ENCODE data around the gene ATP6V1F. TPM values are rescaled to one million over a fixed set of nuclear protein-coding genes. Genes with fewer than 3 reads are reported as not detected.

Gene ATP6V1F
- total and polyA plus RNA-seq, 10 donors = 78.3 to 285 (median 91.5) TPM

DNA sequence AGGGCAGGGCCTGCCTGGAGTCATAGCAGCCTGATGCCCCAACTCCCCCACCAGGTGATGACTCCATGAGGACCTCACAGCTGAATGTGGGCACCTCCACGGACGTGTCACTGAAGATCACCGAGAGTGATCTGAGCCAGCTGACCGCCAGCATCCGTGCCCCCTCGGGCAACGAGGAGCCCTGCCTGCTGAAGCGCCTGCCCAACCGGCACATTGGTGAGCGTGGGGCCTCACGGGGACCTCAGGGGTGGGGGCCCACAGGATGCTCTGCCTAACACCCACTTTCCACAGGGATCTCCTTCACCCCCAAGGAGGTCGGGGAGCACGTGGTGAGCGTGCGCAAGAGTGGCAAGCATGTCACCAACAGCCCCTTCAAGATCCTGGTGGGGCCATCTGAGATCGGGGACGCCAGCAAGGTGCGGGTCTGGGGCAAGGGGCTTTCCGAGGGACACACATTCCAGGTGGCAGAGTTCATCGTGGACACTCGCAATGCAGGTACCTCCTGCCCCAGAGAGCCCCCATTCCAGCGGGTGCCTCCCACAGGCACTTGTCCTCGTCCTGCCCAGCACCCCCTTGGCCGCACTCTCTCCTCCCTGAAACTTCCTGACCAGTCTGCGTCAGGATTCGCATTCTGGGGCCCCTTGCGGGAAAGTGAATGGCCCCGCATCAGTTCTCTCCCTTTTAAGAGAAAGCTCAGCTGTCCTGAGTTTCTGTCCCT lies 10.0 kb upstream of the ATP6V1F start:
- no peaks in the 10 kb centered on the region for H3K9me3 ChIP-seq
- peaks cover 0 to 17% (median 0%) of the 10 kb centered on the region in 7 donors for H3K27me3 ChIP-seq (replicated peaks in 1 of 7)
- no peak for DNase-seq
- no peak overlapping the region for H3K27ac ChIP-seq
- intact Hi-C loops (cut with DNase I; ENCODE audit: low total_unique reads) = no loop called here
- TF ChIP-seq, protein P1, sequence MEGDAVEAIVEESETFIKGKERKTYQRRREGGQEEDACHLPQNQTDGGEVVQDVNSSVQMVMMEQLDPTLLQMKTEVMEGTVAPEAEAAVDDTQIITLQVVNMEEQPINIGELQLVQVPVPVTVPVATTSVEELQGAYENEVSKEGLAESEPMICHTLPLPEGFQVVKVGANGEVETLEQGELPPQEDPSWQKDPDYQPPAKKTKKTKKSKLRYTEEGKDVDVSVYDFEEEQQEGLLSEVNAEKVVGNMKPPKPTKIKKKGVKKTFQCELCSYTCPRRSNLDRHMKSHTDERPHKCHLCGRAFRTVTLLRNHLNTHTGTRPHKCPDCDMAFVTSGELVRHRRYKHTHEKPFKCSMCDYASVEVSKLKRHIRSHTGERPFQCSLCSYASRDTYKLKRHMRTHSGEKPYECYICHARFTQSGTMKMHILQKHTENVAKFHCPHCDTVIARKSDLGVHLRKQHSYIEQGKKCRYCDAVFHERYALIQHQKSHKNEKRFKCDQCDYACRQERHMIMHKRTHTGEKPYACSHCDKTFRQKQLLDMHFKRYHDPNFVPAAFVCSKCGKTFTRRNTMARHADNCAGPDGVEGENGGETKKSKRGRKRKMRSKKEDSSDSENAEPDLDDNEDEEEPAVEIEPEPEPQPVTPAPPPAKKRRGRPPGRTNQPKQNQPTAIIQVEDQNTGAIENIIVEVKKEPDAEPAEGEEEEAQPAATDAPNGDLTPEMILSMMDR (IDR thresholded peaks at IDR 0.05 in 8 of 11, conservative IDR thresholded peaks at IDR 0.05 in 3 of 11) = no peak
- TF ChIP-seq POLR2AphosphoS5 (IDR thresholded peaks at IDR 0.05) (no peak), POLR2A (IDR thresholded peaks at IDR 0.05) (no peak)
- H3K36me3 ChIP-seq = no peaks in the 10 kb centered on the region
- H3K4me1 ChIP-seq = no peaks in the 10 kb centered on the region
- no peak overlapping the region for H3K4me3 ChIP-seq
- 87 to 93% (median 89%) methylated on average over 19 to 28 of the region's 28 CpGs for WGBS, 5 donors

DNA sequence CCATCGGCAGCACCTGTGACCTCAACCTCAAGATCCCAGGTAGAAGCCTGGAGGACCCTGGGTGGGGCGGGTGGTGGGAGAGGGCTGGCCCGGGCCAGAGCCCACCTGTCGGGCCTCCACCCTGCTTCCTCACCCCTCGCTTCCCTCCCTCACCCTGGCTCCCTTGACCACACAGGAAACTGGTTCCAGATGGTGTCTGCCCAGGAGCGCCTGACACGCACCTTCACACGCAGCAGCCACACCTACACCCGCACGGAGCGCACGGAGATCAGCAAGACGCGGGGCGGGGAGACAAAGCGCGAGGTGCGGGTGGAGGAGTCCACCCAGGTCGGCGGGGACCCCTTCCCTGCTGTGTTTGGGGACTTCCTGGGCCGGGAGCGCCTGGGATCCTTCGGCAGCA lies 8.9 kb upstream of the ATP6V1F start:
- Histone ChIP-seq H3K27me3 (replicated peaks in 1 of 7) (peaks cover 0 to 17% (median 0%) of the 10 kb centered on the region in 7 donors), H3K4me1 (no peaks in the 10 kb centered on the region), H3K36me3 (no peaks in the 10 kb centered on the region), H3K27ac (no peak overlapping the region), H3K4me3 (no peak overlapping the region), H3K9me3 (no peaks in the 10 kb centered on the region)
- intact Hi-C loops (cut with DNase I; ENCODE audit: low total_unique reads) = no loop called here
- DNase-seq = no peak
- WGBS, 5 donors = 65 to 71% (median 67%) methylated on average over 21 to 23 of the region's 23 CpGs
- no peak for TF ChIP-seq POLR2A (IDR thresholded peaks at IDR 0.05)
- TF ChIP-seq, protein P1 (IDR thresholded peaks at IDR 0.05 in 8 of 11, conservative IDR thresholded peaks at IDR 0.05 in 3 of 11) = no peak
- TF ChIP-seq POLR2AphosphoS5 (IDR thresholded peaks at IDR 0.05) = no peak

DNA sequence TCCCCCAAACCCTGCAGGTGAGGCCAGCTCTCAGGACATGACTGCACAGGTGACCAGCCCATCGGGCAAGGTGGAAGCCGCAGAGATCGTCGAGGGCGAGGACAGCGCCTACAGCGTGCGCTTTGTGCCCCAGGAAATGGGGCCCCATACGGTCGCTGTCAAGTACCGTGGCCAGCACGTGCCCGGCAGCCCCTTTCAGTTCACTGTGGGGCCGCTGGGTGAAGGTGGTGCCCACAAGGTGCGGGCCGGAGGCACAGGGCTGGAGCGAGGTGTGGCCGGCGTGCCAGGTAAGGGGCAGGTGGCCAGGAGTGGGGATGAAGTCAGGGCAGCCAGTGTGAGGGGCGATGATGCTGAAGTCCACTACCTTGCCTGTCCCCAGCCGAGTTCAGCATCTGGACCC lies 8.3 kb upstream of the ATP6V1F start:
- H3K27ac ChIP-seq = no peak overlapping the region

DNA sequence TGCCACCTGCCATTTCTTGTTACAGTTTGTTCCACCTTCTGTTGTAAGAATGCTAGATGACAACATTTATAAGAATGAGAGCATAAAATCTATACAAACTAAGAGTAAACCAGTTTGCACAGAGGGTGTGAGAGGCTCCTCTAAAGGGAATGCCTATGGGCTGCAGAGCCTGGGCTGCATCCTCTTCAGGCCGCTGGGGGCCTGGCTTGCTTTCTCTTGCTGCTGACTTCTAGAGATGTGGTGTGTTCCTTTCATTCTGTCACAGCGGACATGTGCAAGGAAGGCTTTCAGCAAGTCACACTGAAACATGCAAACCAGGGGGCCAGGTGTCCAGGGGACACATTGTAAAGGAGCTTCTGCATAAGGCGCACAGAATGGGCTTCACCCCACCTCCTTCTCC lies 7.1 kb upstream of the ATP6V1F start:
- no peaks in the 10 kb centered on the region for H3K9me3 ChIP-seq
- TF ChIP-seq POLR2A (IDR thresholded peaks at IDR 0.05) (no peak), POLR2AphosphoS5 (IDR thresholded peaks at IDR 0.05) (no peak)
- TF ChIP-seq, protein P1 (IDR thresholded peaks at IDR 0.05 in 8 of 11, conservative IDR thresholded peaks at IDR 0.05 in 3 of 11) = no peak
- peaks cover 0 to 17% (median 0%) of the 10 kb centered on the region in 7 donors for H3K27me3 ChIP-seq (replicated peaks in 1 of 7)
- H3K4me1 ChIP-seq = peaks cover 0 to 15% (median 5%) of the 10 kb centered on the region in 6 donors
- no peak overlapping the region for H3K27ac ChIP-seq
- no peak for DNase-seq
- intact Hi-C loops (cut with DNase I; ENCODE audit: low total_unique reads) = no loop called here
- H3K4me3 ChIP-seq = no peak overlapping the region
- WGBS, 5 donors = 79 to 87% (median 83%) methylated on average over 3 of the region's 3 CpGs
- no peaks in the 10 kb centered on the region for H3K36me3 ChIP-seq

More for the DNA sequence above, 8.3 kb upstream of the ATP6V1F start:
- Histone ChIP-seq H3K4me1 (peaks cover 0 to 4% (median 0%) of the 10 kb centered on the region in 6 donors), H3K27me3 (replicated peaks in 1 of 7) (peaks cover 0 to 17% (median 0%) of the 10 kb centered on the region in 7 donors), H3K9me3 (no peaks in the 10 kb centered on the region), H3K4me3 (no peak overlapping the region), H3K36me3 (no peaks in the 10 kb centered on the region)
- TF ChIP-seq POLR2A (IDR thresholded peaks at IDR 0.05) (no peak), POLR2AphosphoS5 (IDR thresholded peaks at IDR 0.05) (no peak)
- TF ChIP-seq, protein P1 (IDR thresholded peaks at IDR 0.05 in 8 of 11, conservative IDR thresholded peaks at IDR 0.05 in 3 of 11) = no peak
- WGBS, 5 donors = 85 to 93% (median 90%) methylated on average over 13 to 21 of the region's 21 CpGs
- intact Hi-C loops (cut with DNase I; ENCODE audit: low total_unique reads) = no loop called here
- DNase-seq = no peak

Measured in spleen (tissue), 11 donors.